Ovary (tissue), 9 donors: Measurements from ENCODE around the gene GAK. TPM values are rescaled to one million over a fixed set of nuclear protein-coding genes. Genes with fewer than 3 reads are reported as not detected.

ENCODE experiments used
- DNase-seq, 5 donors: peaks; one replicate each; pipeline ENCODE4 v3.0.0-alpha.2; 2019 to 2020
- H3K27ac ChIP-seq, 2 donors: fragments of 200-600 bp; one replicate each; pipeline versions ENCODE4 v1.5.1 to v1.8.0; 2019 to 2022
- H3K27me3 ChIP-seq: fragments of 200-600 bp; one replicate; pipeline ENCODE4 v1.8.0; 2022
- H3K36me3 ChIP-seq: fragments of 200-600 bp; sonication (generic); one replicate; pipeline ENCODE4 v1.5.1; 2019
- H3K4me1 ChIP-seq: one replicate; pipeline ENCODE4 v1.8.1; 2013; ENCODE audit warnings: mild to moderate bottlenecking, moderate library complexity; ENCODE audit not compliant: insufficient read depth
- H3K4me3 ChIP-seq: fragments of 200-600 bp; sonication (generic); one replicate; pipeline ENCODE4 v1.5.1; 2017
- H3K9me3 ChIP-seq, 2 donors: fragments of 200-600 bp in 1 of 2; sonication (generic) in 1 of 2; one replicate each; pipeline versions ENCODE4 v1.5.1 to v1.8.1; 2013 to 2019; ENCODE audit warnings: mild to moderate bottlenecking in 1 of 2, moderate library complexity in 1 of 2
- EP300 ChIP-seq: sonication (generic); formaldehyde crosslinking; IDR thresholded peaks from one replicate; pipeline ENCODE4 v1.6.1; 2017; ENCODE audit warnings: antibody characterized with exemption
- POLR2A ChIP-seq: fragments of 450-650 bp; IDR thresholded peaks from one replicate; pipeline ENCODE4 v1.6.1; 2017; ENCODE audit warnings: antibody characterized with exemption, mild to moderate bottlenecking, moderate library complexity
- WGBS, 3 donors: extraction: QIAGEN DNeasy Blood & Tissue Kit in 1 of 3; methylation state at CpG; one replicate each; pipeline versions ENCODE4 v1.1.5 to v1.1.7; 2013 to 2017; 5-methylcytosine and 5-hydroxymethylcytosine counted together
- intact Hi-C, 4 donors: fragments of 100-400 bp; cut with DNase I; formaldehyde crosslinking; loops; one replicate each; pipeline versions ENCODE4 v1.11.0 to v1.15.1; 2022 to 2023
- polyA plus RNA-seq, 2 donors: library from polyadenylated mRNA; stranded (reverse); fragments of 200-250 nt in 1 of 2; fragments of 350-450 nt in 1 of 2; fragmentation: Illumina TruSeq in 1 of 2; extraction: RNeasy Lipid Tissue Mini Kit (QIAGEN cat#74804) in 1 of 2; gene quantifications; one replicate each; pipeline ENCODE4 v1.2.3, GENCODE V29; 2013 to 2014
- total RNA-seq, 7 donors: library from RNA; depleted of rRNA in 2 of 7; stranded (reverse); fragments of >200 nt in 2 of 7; fragmentation: NEBNext Ultra II Directional in 3 of 7; extraction: Animal tissue kit (Norgen Biotek cat#: 25700) in 3 of 7; gene quantifications; one replicate each; pipeline versions ENCODE4 v1.1.0 to v1.2.4, GENCODE V29; 2016 to 2023
- TF ChIP-seq, protein P1 (sequence below), 3 donors: fragments of 450-650 bp in 2 of 3; fragments of 200-600 bp in 1 of 3; IDR thresholded peaks; one replicate each; pipeline versions ENCODE4 v1.5.1 to v1.8.0; 2016 to 2022; ENCODE audit warnings: antibody characterized with exemption in 3 of 3, mild to moderate bottlenecking in 1 of 3
- donor health status: DM: no; HTN: no; CAD: no; lungs with moderate emphysema.
- donor health status: DM: no; HTN: no; CAD: no.
- donor health status: Bipolar disorder and iron deficiency.
- donor health status: DM: yes; HTN: yes; CAD: no.
- donor health status: DM: no; HTN: no; CAD: no.
- donor health status: DM: yes; HTN: yes; CAD: no.

The GAK gene
- total and polyA plus RNA-seq, 9 donors, result 30.7 to 95.4 (median 70.4) TPM

DNA sequence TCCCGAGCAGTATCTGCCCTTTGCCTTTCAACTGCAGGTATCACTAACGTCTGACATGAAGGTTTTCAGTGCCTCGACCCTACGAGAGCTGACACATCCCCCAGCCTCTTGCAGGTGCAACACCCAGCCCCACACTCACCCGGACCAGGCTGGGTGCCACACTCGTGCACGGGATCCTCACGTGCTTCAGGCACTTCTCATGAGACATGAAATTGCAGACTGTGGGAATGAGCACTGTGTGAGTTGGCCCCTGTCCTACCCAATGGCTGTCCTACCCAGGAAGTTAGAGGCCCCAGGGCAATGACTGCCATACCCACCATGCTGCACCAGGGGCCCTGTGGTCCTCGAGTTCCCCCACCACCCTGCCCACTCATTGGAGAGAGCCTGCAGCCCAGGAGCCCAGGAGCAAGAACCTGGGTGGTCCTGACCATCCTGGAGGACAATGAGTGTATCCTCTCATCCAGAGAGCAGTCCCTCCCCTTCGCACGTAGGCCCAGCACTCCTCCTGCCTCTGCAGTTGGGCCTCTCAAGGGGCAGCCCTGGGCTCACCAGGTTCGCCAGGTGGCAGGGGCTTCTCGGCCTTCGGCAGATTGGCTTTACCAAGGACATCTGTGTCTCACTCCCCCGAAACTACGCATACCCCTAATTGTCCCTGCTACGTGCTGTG is 38.9 kb upstream of the GAK start:
- DNase-seq, result no peak
- 73 to 78% (median 74%) methylated on average over 17 of the region's 17 CpGs for whole genome bisulfite sequencing, 3 donors
- H3K27ac ChIP-seq, result no peak overlapping the region

DNA sequence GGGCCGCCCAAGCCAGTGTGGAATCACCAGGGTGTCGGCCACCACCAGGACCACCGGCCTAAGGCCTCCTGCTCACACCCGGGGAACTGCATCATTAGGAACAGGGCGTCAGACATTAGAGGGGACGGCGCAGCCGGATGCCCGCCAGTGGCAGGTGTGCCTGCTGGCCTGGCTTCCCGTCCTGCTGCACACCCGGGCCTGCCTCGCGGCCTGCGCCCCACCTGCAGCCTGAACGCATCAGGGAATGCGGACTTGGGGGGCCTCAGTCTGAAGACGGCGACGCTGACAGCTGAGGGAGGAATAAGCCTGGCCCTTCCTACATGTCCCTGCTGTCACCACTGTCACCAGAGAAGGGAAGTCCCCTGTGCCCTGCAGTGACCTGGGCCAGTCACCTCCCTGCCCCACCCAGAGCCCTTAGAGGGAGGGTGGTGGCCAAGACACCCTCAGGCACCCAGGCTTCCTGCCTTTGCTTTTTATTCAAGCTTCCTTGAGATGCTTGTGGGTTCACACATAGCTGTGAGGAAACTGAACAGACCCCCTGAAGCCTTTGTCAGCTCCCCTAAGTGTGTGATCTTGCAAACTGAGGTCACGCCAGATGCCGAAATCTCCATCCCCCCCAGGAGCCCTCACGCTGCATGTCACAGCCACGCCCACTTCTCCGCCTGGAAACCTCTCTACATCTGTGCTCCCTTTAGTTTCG is 38.1 kb upstream of the GAK start:
- Histone ChIP-seq H3K27ac (no peak overlapping the region), H3K36me3 (no peaks in the 10 kb centered on the region), H3K27me3 (no peaks in the 10 kb centered on the region), H3K9me3 (no peaks in the 10 kb centered on the region), H3K4me3 (no peak overlapping the region), H3K4me1 (peaks cover 8% of the 10 kb centered on the region)
- no peak for DNase-seq
- 91 to 93% (median 92%) methylated on average over 25 of the region's 25 CpGs for WGBS, 3 donors
- intact Hi-C loops, result no loop called here
- TF ChIP-seq EP300 (no peak), POLR2A (no peak)
- TF ChIP-seq, protein P1, sequence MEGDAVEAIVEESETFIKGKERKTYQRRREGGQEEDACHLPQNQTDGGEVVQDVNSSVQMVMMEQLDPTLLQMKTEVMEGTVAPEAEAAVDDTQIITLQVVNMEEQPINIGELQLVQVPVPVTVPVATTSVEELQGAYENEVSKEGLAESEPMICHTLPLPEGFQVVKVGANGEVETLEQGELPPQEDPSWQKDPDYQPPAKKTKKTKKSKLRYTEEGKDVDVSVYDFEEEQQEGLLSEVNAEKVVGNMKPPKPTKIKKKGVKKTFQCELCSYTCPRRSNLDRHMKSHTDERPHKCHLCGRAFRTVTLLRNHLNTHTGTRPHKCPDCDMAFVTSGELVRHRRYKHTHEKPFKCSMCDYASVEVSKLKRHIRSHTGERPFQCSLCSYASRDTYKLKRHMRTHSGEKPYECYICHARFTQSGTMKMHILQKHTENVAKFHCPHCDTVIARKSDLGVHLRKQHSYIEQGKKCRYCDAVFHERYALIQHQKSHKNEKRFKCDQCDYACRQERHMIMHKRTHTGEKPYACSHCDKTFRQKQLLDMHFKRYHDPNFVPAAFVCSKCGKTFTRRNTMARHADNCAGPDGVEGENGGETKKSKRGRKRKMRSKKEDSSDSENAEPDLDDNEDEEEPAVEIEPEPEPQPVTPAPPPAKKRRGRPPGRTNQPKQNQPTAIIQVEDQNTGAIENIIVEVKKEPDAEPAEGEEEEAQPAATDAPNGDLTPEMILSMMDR (IDR thresholded peaks at IDR 0.05), result no peak

More for the DNA sequence above, 38.9 kb upstream of the GAK start:
- no peaks in the 10 kb centered on the region for H3K36me3 ChIP-seq
- H3K4me3 ChIP-seq, result no peak overlapping the region
- H3K9me3 ChIP-seq, result no peaks in the 10 kb centered on the region
- TF ChIP-seq, protein P1 (IDR thresholded peaks at IDR 0.05), result no peak
- TF ChIP-seq EP300, result no peak
- peaks cover 8% of the 10 kb centered on the region for H3K4me1 ChIP-seq
- intact Hi-C loops, result no loop called here
- no peaks in the 10 kb centered on the region for H3K27me3 ChIP-seq

DNA sequence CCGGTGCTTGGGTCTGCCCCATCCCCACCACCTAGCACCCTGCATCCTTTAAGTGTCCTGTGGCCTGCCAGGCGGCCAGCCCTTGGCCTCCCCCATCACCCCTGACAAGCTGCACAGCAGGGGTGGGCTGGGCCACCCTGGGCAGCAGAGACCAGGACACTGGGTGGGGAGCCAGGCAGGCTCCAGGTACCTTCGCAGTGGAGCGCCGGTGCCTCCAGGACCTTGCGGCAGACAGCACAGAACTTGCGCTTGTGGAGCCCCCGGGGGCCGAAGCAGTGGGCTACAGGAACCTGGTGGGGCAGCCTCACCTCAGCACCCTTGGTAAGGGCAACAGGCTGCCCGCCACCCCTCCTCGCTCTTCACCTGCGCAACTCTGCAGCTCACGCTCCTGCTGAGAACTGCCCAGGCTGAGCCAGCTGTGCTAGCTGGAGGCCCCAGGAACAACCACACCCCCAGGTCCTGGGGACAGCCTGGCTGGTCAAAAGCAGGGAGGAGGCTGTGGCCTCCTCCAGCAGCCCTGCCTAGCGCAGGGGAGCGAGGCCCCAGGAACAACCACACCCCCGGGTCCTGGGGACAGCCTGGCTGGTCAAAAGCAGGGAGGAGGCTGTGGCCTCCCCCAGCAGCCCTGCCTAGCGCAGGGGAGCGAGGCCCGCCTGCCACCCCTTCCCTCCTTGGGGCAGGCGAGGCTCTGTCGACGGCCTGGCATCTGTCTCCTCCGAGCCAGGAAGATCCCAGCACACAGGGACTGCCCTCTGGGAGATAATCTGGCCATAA is 36.7 kb upstream of the GAK start:
- intact Hi-C loops, result no loop called here
- 82 to 86% (median 83%) methylated on average over 18 to 23 of the region's 23 CpGs for WGBS, 3 donors
- H3K27ac ChIP-seq, result no peak overlapping the region
- H3K27me3 ChIP-seq, result no peaks in the 10 kb centered on the region
- no peaks in the 10 kb centered on the region for H3K36me3 ChIP-seq
- TF ChIP-seq EP300 (no peak), POLR2A (no peak)
- TF ChIP-seq, protein P1 (IDR thresholded peaks at IDR 0.05), result no peak
- no peak overlapping the region for H3K4me3 ChIP-seq
- no peak for DNase-seq
- H3K9me3 ChIP-seq, result no peaks in the 10 kb centered on the region
- peaks cover 8% of the 10 kb centered on the region for H3K4me1 ChIP-seq

DNA sequence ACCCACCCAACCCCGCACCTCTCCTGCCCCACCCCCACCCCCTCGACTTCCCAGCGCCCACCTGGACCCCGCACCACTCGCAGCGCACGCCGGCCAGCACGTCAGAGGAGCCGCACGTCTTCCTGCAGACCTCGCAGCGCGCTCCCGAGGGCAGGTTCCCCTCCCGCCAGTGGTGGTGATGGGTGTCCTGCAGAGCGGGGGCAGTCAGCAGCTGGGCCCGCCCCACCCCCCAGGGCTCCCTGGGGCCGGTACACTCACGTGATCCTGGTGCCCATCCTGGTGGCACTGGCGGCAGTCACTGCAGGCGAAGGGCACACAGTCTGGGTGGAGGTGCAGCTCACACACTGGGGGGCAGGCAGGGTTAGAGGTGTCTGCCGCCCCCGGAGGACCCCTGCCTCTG is 36.1 kb upstream of the GAK start:
- 22 to 37% (median 25%) methylated on average over 16 to 24 of the region's 24 CpGs for WGBS, 3 donors
- intact Hi-C loops, result no loop called here
- H3K9me3 ChIP-seq, result no peaks in the 10 kb centered on the region
- TF ChIP-seq EP300, result no peak
- TF ChIP-seq POLR2A, result no peak
- TF ChIP-seq, protein P1 (IDR thresholded peaks at IDR 0.05), result no peak
- H3K36me3 ChIP-seq, result no peaks in the 10 kb centered on the region
- H3K27me3 ChIP-seq, result no peaks in the 10 kb centered on the region
- no peak for DNase-seq
- peaks cover 8% of the 10 kb centered on the region for H3K4me1 ChIP-seq
- H3K27ac ChIP-seq, result no peak overlapping the region
- no peak overlapping the region for H3K4me3 ChIP-seq
